ENCODE measurements around the gene RNF214. TPM values are rescaled to one million over a fixed set of nuclear protein-coding genes. Genes with fewer than 3 reads are reported as not detected.

Gene RNF214
- total RNA-seq, 1 donor from 2014 or later = 43.0 TPM

- H3K36me3 Mint-ChIP-seq (ENCODE audit: unreplicated experiment) = no peaks in the 10 kb centered on the region
- no peak for TF ChIP-seq CTCF (IDR thresholded peaks at IDR 0.05; ENCODE audit: partially characterized antibody, unreplicated experiment)
- H3K9me3 Mint-ChIP-seq (ENCODE audit: unreplicated experiment) = peaks cover 7% of the 10 kb centered on the region
- peaks cover 6% of the 10 kb centered on the region for H3K27me3 Mint-ChIP-seq (ENCODE audit: unreplicated experiment)
- H3K4me3 Mint-ChIP-seq (ENCODE audit: unreplicated experiment) = peak overlapping the region; percentile 36
- peaks cover 20% of the 10 kb centered on the region for H3K4me1 Mint-ChIP-seq (ENCODE audit: low read depth, unreplicated experiment)
- DNase-seq = no peak
- no peak overlapping the region for H3K27ac Mint-ChIP-seq (ENCODE audit: unreplicated experiment)
Observed at GRCh38 chr11:117230286-117230961, 2.0 kb upstream of the RNF214 start.

- no peak for DNase-seq
- Mint-ChIP-seq H3K4me1 (ENCODE audit: low read depth, unreplicated experiment) (peaks cover 20% of the 10 kb centered on the region), H3K4me3 (ENCODE audit: unreplicated experiment) (peak overlapping the region; percentile 93), H3K9me3 (ENCODE audit: unreplicated experiment) (peaks cover 7% of the 10 kb centered on the region), H3K27me3 (ENCODE audit: unreplicated experiment) (peaks cover 6% of the 10 kb centered on the region), H3K36me3 (ENCODE audit: unreplicated experiment) (no peaks in the 10 kb centered on the region), H3K27ac (ENCODE audit: unreplicated experiment) (peak overlapping the region; percentile 78)
- TF ChIP-seq CTCF (IDR thresholded peaks at IDR 0.05; ENCODE audit: partially characterized antibody, unreplicated experiment) = no peak
Observed at GRCh38 chr11:117230999-117231841, 1.3 kb upstream of the RNF214 start.

GRCh38 chr11:117231842-117232091 is 704 bp upstream of the RNF214 start, which contains the start of gene PCSK7:
TSS of gene PCSK7 (minus strand) at chr11:117232073. CDS start at chr11:117229844, 2,229 bp downstream.
- peak; percentile 86 for DNase-seq
- H3K27ac Mint-ChIP-seq (ENCODE audit: unreplicated experiment) = peak within 1 kb of the TSS; percentile 98
- peaks cover 20% of the 10 kb centered on the region for H3K4me1 Mint-ChIP-seq (ENCODE audit: low read depth, unreplicated experiment)

GRCh38 chr11:117232911-117233409 is 489 bp downstream of the RNF214 start:
- Mint-ChIP-seq H3K9me3 (ENCODE audit: unreplicated experiment) (peaks cover 7% of the 10 kb centered on the region), H3K4me3 (ENCODE audit: unreplicated experiment) (peak overlapping the region; percentile 86), H3K4me1 (ENCODE audit: low read depth, unreplicated experiment) (peaks cover 20% of the 10 kb centered on the region), H3K36me3 (ENCODE audit: unreplicated experiment) (no peaks in the 10 kb centered on the region), H3K27ac (ENCODE audit: unreplicated experiment) (peak overlapping the region; percentile 80), H3K27me3 (ENCODE audit: unreplicated experiment) (peaks cover 6% of the 10 kb centered on the region)
- DNase-seq = peak; percentile 51
- no peak for TF ChIP-seq CTCF (IDR thresholded peaks at IDR 0.05; ENCODE audit: partially characterized antibody, unreplicated experiment)

More at GRCh38 chr11:117231842-117232091, 704 bp upstream of the RNF214 start, which contains the start of gene PCSK7:
- Mint-ChIP-seq H3K9me3 (ENCODE audit: unreplicated experiment) (peaks cover 7% of the 10 kb centered on the region), H3K27me3 (ENCODE audit: unreplicated experiment) (peaks cover 6% of the 10 kb centered on the region), H3K36me3 (ENCODE audit: unreplicated experiment) (no peaks in the 10 kb centered on the region), H3K4me3 (ENCODE audit: unreplicated experiment) (peak within 1 kb of the TSS; percentile 99)
- TF ChIP-seq CTCF (IDR thresholded peaks at IDR 0.05; ENCODE audit: partially characterized antibody, unreplicated experiment) = no peak

All from glutamatergic neuron (in vitro differentiated cells).